HCT116 (cell line): ENCODE results near the gene GALNT2. TPM values are rescaled to one million over a fixed set of nuclear protein-coding genes. Genes with fewer than 3 reads are reported as not detected.

Source experiments
- ATAC-seq: fragments of 200-7000 bp; cut with Tn5 transposase; 2 replicates; pipeline ENCODE4 v1.9.1; 2020; ENCODE audit warnings: mild to moderate bottlenecking, moderate library complexity
- BruUV-seq: library from RNA; stranded (reverse); fragments of 400-500 nt; replicated peaks from 2 replicates; lab custom pipeline; 2021; lab: Mats Ljungman, UMichigan
- CTCF ChIA-PET: fragments of 300-600 bp; sonication (Branson Sonifier 250); formaldehyde crosslinking; loops from one replicate; lab custom pipeline; 2021; ENCODE audit warnings: antibody characterized with exemption; lab: Charles Lee
- POLR2A ChIA-PET: fragments of 300-600, 350-600 bp; sonication (Branson Sonifier 250); formaldehyde crosslinking; loops from one replicate; lab custom pipeline; 2021; ENCODE audit warnings: antibody characterized with exemption; lab: Charles Lee
- RAD21 ChIA-PET, 2 experiments: fragments of 300-600 bp; sonication (Branson Sonifier 250); formaldehyde crosslinking; loops; one replicate each; lab custom pipeline; 2023; ENCODE audit warnings: low total read pairs in 2 of 2; ENCODE audit not compliant: uncharacterized antibody in 2 of 2, unreplicated experiment in 2 of 2, low non-redundant PET in 1 of 2; lab: Charles Lee
- DNase-seq: peaks from one replicate; pipeline ENCODE4 v3.0.0-alpha.2; 2010; ENCODE audit warnings: low read depth, low spot score
- H2AFZ ChIP-seq: fragments of 200-600 bp; shearing (Covaris generic), sonication (generic); 2 replicates; pipeline ENCODE4 v1.6.1; 2017; ENCODE audit warnings: low read depth, mixed run types, mixed read lengths, antibody characterized with exemption, low read length; ENCODE audit not compliant: poor library complexity, severe bottlenecking
- H3K27ac ChIP-seq: 2 replicates; pipeline ENCODE4 v1.5.1; 2012; ENCODE audit warnings: low read depth, low read length
- H3K27me3 ChIP-seq: fragments of 200-600 bp; sonication (generic); 2 replicates; pipeline ENCODE4 v1.6.1; 2016; ENCODE audit warnings: mixed run types, low read length, mixed read lengths; ENCODE audit not compliant: insufficient read depth
- H3K36me3 ChIP-seq, 2 experiments: fragments of 200-500 bp in 1 of 2; fragments of 200-600 bp in 1 of 2; sonication (Bioruptor generic) in 1 of 2; sonication (generic) in 1 of 2; 2 replicates each; pipeline versions ENCODE4 v1.5.1 to v1.6.1; 2014 to 2016; ENCODE audit warnings: low read length in 2 of 2, inconsistent platforms in 1 of 2, mixed read lengths in 1 of 2, mixed run types in 1 of 2; ENCODE audit not compliant: insufficient read depth in 2 of 2, control insufficient read depth in 1 of 2
- H3K4me1 ChIP-seq, 2 experiments: fragments of 200-600 bp in 1 of 2; sonication (generic) in 1 of 2; 2 replicates each; pipeline versions ENCODE4 v1.5.1 to v1.6.1; 2012 to 2017; ENCODE audit warnings: low read length in 2 of 2, inconsistent platforms in 1 of 2, mild to moderate bottlenecking in 1 of 2, mixed read lengths in 1 of 2, mixed run types in 1 of 2, moderate library complexity in 1 of 2; ENCODE audit not compliant: insufficient read depth in 2 of 2, control insufficient read depth in 1 of 2
- H3K4me2 ChIP-seq: fragments of 200-600 bp; sonication (generic); 2 replicates; pipeline ENCODE4 v1.6.1; 2017; ENCODE audit warnings: mixed run types, low read length, mixed read lengths
- H3K4me3 ChIP-seq, 2 experiments: fragments of 200-600 bp in 1 of 2; sonication (generic) in 1 of 2; replicated peaks in 1 of 2; 2 replicates each; pipeline ENCODE4 v1.5.1; 2011 to 2016; ENCODE audit warnings: low read length in 2 of 2, control low read depth in 1 of 2, low read depth in 1 of 2, mild to moderate bottlenecking in 1 of 2, mixed read lengths in 1 of 2, mixed run types in 1 of 2
- H3K79me2 ChIP-seq: fragments of 200-600 bp; sonication (generic); 2 replicates; pipeline ENCODE4 v1.6.1; 2017; ENCODE audit warnings: mild to moderate bottlenecking, mixed run types, low read length, moderate library complexity, mixed read lengths; ENCODE audit not compliant: insufficient read depth
- H3K9ac ChIP-seq: fragments of 200-600 bp; sonication (generic); 2 replicates; pipeline ENCODE4 v1.6.1; 2016; ENCODE audit warnings: low read length, mixed read lengths
- H3K9me2 ChIP-seq: fragments of 200-600 bp; sonication (generic), shearing (Covaris generic); 2 replicates; pipeline ENCODE4 v1.6.1; 2017; ENCODE audit warnings: mixed run types, mild to moderate bottlenecking, moderate library complexity; ENCODE audit not compliant: insufficient read depth
- H3K9me3 ChIP-seq, 2 experiments: fragments of 200-500 bp in 1 of 2; fragments of 200-600 bp in 1 of 2; sonication (Bioruptor generic) in 1 of 2; sonication (generic) in 1 of 2; 2 replicates each; pipeline ENCODE4 v1.6.1; 2014 to 2017; ENCODE audit warnings: low read length in 2 of 2, mixed read lengths in 2 of 2, inconsistent platforms in 1 of 2, low read depth in 1 of 2, mild to moderate bottlenecking in 1 of 2, mixed run types in 1 of 2, moderate library complexity in 1 of 2; ENCODE audit not compliant: control insufficient read depth in 1 of 2, insufficient read depth in 1 of 2
- H4K20me1 ChIP-seq: fragments of 200-600 bp; sonication (generic), shearing (Covaris generic); 2 replicates; pipeline ENCODE4 v1.6.1; 2017; ENCODE audit warnings: mixed run types, mild to moderate bottlenecking, moderate library complexity; ENCODE audit not compliant: insufficient read depth
- ATF3 ChIP-seq: IDR thresholded peaks from 2 replicates; pipeline ENCODE4 v1.6.1; 2012
- CEBPB ChIP-seq: IDR thresholded peaks from 2 replicates; pipeline ENCODE4 v1.6.1; 2012; ENCODE audit warnings: low read depth
- ELF1 ChIP-seq: IDR thresholded peaks from 2 replicates; pipeline ENCODE4 v1.6.1; 2012; ENCODE audit warnings: low read depth, borderline replicate concordance
- EZH2 ChIP-seq: fragments of 200-600 bp; sonication (generic); IDR thresholded peaks from 2 replicates; pipeline ENCODE4 v1.6.1; 2017; ENCODE audit warnings: antibody characterized with exemption, mixed run types
- EZH2phosphoT487 ChIP-seq: fragments of 200-600 bp; IDR thresholded peaks from 2 replicates; pipeline ENCODE4 v1.6.1; 2018; ENCODE audit warnings: antibody characterized with exemption, borderline replicate concordance
- FOSL1 ChIP-seq: IDR thresholded peaks from 2 replicates; pipeline ENCODE4 v1.6.1; 2012; ENCODE audit warnings: low read depth
- JUND ChIP-seq: IDR thresholded peaks from 2 replicates; pipeline ENCODE4 v1.6.1; 2012
- POLR2A ChIP-seq: IDR thresholded peaks from 2 replicates; pipeline ENCODE4 v1.7.0; 2011; ENCODE audit warnings: borderline replicate concordance; ENCODE audit not compliant: insufficient read depth, insufficient read length; ENCODE audit errors: extremely low read depth
- POLR2AphosphoS5 ChIP-seq: IDR thresholded peaks from 2 replicates; pipeline ENCODE4 v1.6.1; 2011; ENCODE audit warnings: mild to moderate bottlenecking, low read depth, low read length, moderate library complexity
- SIN3A ChIP-seq: IDR thresholded peaks from 2 replicates; pipeline ENCODE4 v1.6.1; 2012; ENCODE audit warnings: low read depth
- SP1 ChIP-seq: IDR thresholded peaks from 2 replicates; pipeline ENCODE4 v1.6.1; 2012; ENCODE audit warnings: low read depth
- SRF ChIP-seq: IDR thresholded peaks from 2 replicates; pipeline ENCODE4 v1.6.1; 2012; ENCODE audit warnings: low read depth
- YY1 ChIP-seq: IDR thresholded peaks from 2 replicates; pipeline ENCODE4 v1.6.1; 2011; ENCODE audit warnings: low read length, low read depth, moderate library complexity, mild to moderate bottlenecking; ENCODE audit not compliant: insufficient replicate concordance; ENCODE audit errors: extremely low read depth
- ZFX ChIP-seq: fragments of 450-650 bp; IDR thresholded peaks from 2 replicates; pipeline ENCODE4 v1.6.1; 2017
- ZNF274 ChIP-seq: fragments of 200-500 bp; sonication (Bioruptor generic); IDR thresholded peaks from 2 replicates; pipeline ENCODE4 v1.6.1; 2014; ENCODE audit warnings: mild to moderate bottlenecking, low read depth, low read length, inconsistent platforms
- intact Hi-C: fragments of 100-400 bp; cut with micrococcal nuclease; formaldehyde crosslinking; loops from 2 replicates; pipeline ENCODE4 v1.10.0; 2022
- total RNA-seq: library from RNA; stranded (reverse); gene quantifications from one replicate; pipeline ENCODE4 v1.2.1, GENCODE V29; 2021; ENCODE audit not compliant: unreplicated experiment
- TF ChIP-seq, protein P1 (sequence below), 3 experiments: fragments of 200-600 bp in 1 of 3; sonication (generic) in 1 of 3; IDR thresholded peaks in 2 of 3; conservative IDR thresholded peaks in 1 of 3; 2 replicates each; pipeline ENCODE4 v1.5.1; 2012 to 2017; ENCODE audit warnings: low read depth in 2 of 3, low read length in 2 of 3, antibody characterized with exemption in 1 of 3, borderline replicate concordance in 1 of 3, control low read depth in 1 of 3, mild to moderate bottlenecking in 1 of 3, mixed read lengths in 1 of 3, mixed run types in 1 of 3, moderate library complexity in 1 of 3; ENCODE audit not compliant: insufficient read depth in 1 of 3
- TF ChIP-seq, protein P2 (sequence below): IDR thresholded peaks from 2 replicates; pipeline ENCODE4 v1.6.1; 2012
- TF ChIP-seq, protein P3 (sequence below): IDR thresholded peaks from 2 replicates; pipeline ENCODE4 v1.6.1; 2011; ENCODE audit warnings: mild to moderate bottlenecking, low read length, moderate library complexity; ENCODE audit not compliant: insufficient replicate concordance; ENCODE audit errors: extremely low read depth

Gene GALNT2
- total RNA-seq, 1 experiment from 2014 or later: 40.8 TPM

DNA sequence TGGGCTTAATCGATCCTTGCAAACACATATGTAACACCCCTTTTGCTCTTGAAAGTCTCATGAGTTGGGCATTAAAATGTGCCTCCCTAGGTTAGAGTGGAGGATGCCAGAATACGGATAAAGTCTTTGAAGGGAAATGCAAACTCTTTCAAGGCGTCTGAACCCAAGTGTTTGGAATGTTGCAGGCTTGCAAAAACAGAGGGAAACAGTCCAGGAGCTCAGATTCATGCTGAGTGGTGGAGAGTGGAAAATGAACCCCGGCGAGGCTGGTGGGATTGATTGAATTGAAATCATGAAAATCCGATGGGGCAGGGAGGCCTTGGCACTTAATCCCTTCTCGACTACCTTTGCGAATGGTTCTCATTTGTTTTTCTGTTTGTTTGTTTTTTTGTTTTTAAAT is 183.6 kb downstream of the GALNT2 start:
- Histone ChIP-seq H3K9me2 (no peaks in the 10 kb centered on the region), H4K20me1 (no peaks in the 10 kb centered on the region), H3K4me2 (no peak overlapping the region), H3K27ac (no peak overlapping the region), H3K9ac (no peak overlapping the region), H2AFZ (no peak overlapping the region), H3K36me3 (no peaks in the 10 kb centered on the region; a peak in 1 of 4 replicates), H3K79me2 (no peaks in the 10 kb centered on the region), H3K4me3 (no peak overlapping the region), H3K9me3 (no peaks in the 10 kb centered on the region), H3K4me1 (no peaks in the 10 kb centered on the region), H3K27me3 (no peaks in the 10 kb centered on the region)
- no TSS peak for BruUV-seq
- no peak for DNase-seq
- POLR2A ChIA-PET: no interaction called here
- intact Hi-C loops: no loop called here
- CTCF ChIA-PET: no interaction called here
- RAD21 ChIA-PET: no interaction called here
- ATAC-seq: no peak
- TF ChIP-seq ZNF274 (no peak), ZFX (no peak), SRF (no peak), ELF1 (no peak), YY1 (no peak), ATF3 (no peak), POLR2AphosphoS5 (no peak), CEBPB (no peak), POLR2A (no peak), FOSL1 (no peak), EZH2phosphoT487 (no peak), JUND (no peak), SIN3A (no peak), EZH2 (no peak), SP1 (no peak)
- TF ChIP-seq, protein P1, sequence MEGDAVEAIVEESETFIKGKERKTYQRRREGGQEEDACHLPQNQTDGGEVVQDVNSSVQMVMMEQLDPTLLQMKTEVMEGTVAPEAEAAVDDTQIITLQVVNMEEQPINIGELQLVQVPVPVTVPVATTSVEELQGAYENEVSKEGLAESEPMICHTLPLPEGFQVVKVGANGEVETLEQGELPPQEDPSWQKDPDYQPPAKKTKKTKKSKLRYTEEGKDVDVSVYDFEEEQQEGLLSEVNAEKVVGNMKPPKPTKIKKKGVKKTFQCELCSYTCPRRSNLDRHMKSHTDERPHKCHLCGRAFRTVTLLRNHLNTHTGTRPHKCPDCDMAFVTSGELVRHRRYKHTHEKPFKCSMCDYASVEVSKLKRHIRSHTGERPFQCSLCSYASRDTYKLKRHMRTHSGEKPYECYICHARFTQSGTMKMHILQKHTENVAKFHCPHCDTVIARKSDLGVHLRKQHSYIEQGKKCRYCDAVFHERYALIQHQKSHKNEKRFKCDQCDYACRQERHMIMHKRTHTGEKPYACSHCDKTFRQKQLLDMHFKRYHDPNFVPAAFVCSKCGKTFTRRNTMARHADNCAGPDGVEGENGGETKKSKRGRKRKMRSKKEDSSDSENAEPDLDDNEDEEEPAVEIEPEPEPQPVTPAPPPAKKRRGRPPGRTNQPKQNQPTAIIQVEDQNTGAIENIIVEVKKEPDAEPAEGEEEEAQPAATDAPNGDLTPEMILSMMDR (IDR thresholded peaks at IDR 0.05 in 2 of 3, conservative IDR thresholded peaks at IDR 0.05 in 1 of 3; ENCODE audit: borderline replicate concordance in 1 of 3, insufficient read depth in 1 of 3, low read depth in 2 of 3, low read length in 2 of 3): no peak
- TF ChIP-seq, protein P2, sequence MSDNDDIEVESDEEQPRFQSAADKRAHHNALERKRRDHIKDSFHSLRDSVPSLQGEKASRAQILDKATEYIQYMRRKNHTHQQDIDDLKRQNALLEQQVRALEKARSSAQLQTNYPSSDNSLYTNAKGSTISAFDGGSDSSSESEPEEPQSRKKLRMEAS: no peak
- TF ChIP-seq, protein P3, sequence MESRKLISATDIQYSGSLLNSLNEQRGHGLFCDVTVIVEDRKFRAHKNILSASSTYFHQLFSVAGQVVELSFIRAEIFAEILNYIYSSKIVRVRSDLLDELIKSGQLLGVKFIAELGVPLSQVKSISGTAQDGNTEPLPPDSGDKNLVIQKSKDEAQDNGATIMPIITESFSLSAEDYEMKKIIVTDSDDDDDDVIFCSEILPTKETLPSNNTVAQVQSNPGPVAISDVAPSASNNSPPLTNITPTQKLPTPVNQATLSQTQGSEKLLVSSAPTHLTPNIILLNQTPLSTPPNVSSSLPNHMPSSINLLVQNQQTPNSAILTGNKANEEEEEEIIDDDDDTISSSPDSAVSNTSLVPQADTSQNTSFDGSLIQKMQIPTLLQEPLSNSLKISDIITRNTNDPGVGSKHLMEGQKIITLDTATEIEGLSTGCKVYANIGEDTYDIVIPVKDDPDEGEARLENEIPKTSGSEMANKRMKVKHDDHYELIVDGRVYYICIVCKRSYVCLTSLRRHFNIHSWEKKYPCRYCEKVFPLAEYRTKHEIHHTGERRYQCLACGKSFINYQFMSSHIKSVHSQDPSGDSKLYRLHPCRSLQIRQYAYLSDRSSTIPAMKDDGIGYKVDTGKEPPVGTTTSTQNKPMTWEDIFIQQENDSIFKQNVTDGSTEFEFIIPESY: no peak
